Left forelimb (tissue), 1 donor: ENCODE results near the gene OPCML.

Experiments
- DNase-seq: peaks from one replicate; pipeline ENCODE4 v3.0.0-alpha.2; 2018; ENCODE audit warnings: low spot score

Gene OPCML

DNA sequence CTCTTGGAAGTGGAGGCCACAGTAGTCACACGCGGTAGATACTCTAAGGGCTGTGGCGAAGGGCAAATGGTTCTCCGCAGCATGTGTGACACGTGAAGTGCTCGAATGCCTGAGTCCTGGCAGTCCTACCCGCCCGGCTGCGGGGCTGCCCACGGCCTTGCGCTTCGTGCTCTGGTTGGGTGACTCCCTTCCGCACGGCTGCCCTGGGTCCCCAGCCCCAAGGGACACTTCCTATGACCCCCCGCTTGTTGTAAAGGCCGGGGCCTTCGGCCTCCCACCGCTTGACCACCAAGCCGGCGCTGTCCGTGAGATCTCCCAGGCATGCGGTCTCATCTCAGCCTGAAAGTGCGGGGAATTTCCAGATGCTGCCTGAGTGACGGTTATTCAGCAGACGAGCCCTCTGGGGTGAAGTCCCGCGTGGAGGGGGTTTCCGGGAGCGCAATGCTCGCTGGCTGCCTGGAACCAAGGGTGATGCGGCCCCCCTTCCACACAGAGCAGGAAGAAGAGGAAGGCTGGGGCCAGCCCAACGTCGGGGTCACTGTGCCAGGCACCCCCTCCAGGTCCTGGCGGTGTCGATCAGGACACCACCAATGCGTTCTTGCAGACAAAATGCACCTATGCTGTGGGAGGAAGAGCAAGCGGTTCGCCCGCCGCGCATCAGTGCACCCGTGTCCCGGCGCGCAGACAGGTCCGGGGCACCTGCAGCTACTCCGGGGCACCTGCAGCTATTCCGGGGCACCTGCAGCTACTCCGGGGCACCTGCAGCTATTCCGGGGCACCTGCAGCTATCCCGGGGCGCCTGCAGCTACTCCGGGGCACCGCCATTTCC lies 171.2 kb downstream of the OPCML start:
- no peak for DNase-seq

GRCh38 chr11:133355095-133355494 lies 177.2 kb downstream of the OPCML start:
- DNase-seq, result no peak

DNA sequence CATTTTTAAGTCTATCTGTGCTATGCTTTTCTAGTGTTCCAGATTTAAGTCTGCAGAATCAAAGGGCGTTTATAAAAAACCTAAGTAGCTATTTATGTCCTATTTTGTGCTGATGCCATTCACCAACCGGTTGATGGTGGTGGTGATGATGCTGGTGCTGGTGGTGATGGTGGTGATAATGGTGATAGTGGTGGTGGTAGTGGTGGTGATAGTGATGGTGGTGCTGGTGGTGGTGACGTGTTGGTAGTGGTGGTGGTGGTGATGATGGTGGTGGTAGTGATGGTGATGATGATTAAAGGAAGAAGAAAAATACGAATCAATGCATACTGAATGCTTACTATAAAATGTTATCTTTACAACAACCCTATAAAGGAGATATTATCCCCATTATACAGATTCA lies 178.2 kb downstream of the OPCML start:
- DNase-seq, result no peak

DNA sequence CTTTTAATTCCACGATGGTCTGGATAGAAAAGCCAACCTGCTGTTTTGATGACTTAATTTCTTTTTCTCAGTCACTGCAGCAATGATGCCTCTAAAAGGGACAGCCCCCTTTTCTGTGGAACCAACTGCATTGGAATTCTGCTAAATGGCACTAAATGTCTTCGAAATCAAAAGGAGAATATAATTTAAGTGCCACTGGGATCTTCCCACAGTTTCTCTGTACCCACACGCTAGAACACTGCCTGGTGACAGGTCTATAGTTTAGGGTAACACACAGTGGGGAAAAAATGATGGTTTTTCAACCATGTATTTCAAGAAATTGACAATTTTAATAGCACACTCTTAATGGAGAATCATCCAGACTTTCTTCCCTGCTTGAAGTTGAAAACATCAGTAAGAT lies 182.3 kb downstream of the OPCML start:
- DNase-seq, result no peak

GRCh38 chr11:133347988-133348387 lies 184.3 kb downstream of the OPCML start:
- DNase-seq, result no peak

GRCh38 chr11:133346137-133346536 lies 186.2 kb downstream of the OPCML start:
- no peak for DNase-seq

DNA sequence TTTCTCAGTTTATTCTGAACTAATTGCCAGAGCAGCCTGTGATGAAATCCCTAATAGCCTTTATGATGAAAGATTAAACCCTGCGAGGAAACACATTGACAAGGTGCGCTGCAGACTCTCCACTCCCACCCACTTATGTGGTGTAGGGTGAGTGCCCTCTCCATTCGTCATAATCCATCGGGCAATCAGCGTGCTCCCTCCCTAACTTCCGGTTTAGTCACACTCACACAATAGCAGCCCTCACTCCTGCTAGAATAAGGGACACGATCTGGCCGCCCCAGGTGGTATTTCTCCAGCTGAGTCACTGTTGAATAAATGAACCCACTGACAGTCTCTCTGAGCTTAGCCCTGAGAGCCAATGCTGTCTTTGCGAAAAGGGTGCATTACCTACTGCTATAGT lies 188.3 kb downstream of the OPCML start:
- no peak for DNase-seq

GRCh38 chr11:133339495-133340140 lies 192.7 kb downstream of the OPCML start:
- no peak for DNase-seq

DNA sequence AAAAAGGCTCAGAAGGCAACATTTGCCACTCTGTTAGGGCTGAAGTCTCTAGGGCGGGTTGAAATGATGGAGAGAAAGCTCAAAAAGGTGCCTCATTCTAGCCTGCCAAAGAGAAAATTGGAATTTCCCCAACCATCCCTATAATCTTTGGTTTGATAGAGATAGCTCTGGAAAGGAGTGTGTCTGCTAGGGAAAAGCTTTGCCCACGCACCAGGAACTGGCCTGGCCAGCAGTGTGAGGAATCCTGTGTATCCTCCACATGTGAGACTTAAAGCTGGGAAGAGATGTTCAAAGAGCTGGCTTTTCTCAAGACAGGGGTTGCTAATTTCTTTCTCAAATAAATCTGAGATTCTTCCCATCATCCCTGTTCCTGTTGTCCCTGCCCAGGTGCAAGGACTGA lies 193.7 kb downstream of the OPCML start:
- no peak for DNase-seq

DNA sequence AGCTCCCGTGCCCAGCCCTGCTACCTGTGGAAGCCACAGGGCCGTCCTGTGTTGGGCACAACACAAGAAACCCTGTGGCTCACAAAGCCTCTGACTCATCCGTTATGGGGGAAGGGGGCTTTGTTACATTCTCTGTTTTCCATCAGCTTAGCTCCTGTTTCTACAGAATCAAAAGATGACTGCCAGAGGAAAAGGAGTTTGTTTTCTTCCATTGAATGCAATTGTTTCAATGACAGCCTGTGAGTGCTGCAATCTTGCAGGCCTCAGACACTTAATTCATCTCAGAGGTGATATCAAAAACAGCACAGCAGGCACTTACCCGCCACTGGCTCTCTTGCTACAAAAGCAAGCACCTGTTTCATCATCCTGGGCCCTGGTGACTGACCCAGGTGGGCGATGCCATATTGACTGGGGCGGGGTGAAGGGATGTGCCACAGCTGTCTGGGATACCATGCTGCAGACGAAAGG lies 194.3 kb downstream of the OPCML start:
- no peak for DNase-seq

- no peak for DNase-seq
These were observed 195.1 kb downstream of the OPCML start for GRCh38 chr11:133337193-133337592.

DNA sequence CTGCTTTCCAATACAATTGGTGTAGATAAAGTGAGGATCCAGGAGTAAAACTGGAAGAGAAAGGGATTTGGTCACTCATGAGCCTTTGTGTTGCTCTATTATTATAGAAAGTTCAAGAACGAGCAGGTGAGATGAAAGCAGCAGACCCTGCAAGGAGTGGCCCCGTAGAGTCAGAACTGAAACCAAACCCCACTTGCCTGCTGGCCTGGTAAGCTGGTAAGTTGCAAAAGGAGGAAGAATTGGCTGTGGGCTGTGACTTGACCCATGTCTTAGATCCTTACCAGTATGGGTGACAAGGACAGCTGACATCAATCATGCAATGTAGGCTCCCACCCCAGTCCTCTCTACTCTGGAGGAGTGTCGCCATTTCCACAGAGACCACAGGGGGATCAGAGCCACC lies 201.3 kb downstream of the OPCML start:
- DNase-seq, result no peak

- no peak for DNase-seq
These were observed 205.5 kb downstream of the OPCML start for GRCh38 chr11:133326849-133327248.

GRCh38 chr11:133326332-133326731 lies 206.0 kb downstream of the OPCML start:
- DNase-seq, result no peak

- DNase-seq, result no peak
These were observed 206.6 kb downstream of the OPCML start for GRCh38 chr11:133325711-133326110.

- no peak for DNase-seq
These were observed 208.9 kb downstream of the OPCML start for GRCh38 chr11:133323354-133323753.

DNA sequence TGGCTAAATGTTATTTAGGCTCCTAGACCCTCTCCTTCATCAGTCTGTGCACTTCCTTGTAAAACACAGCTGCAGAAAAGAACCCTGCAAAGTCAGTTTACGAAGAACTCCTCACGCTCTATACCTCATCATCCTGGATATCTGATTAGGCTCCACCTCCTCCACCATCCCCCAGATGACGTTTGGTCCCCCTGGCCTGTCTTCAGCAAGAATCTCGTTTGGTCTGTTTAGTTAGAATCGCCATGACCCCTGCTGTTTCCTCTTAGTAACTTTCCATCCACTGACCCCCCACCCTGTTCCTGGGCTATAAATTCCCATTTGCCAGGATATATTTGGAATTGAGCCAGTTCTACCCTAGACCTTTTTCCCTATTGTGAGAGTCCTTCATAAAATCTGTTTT lies 214.1 kb downstream of the OPCML start:
- no peak for DNase-seq

DNA sequence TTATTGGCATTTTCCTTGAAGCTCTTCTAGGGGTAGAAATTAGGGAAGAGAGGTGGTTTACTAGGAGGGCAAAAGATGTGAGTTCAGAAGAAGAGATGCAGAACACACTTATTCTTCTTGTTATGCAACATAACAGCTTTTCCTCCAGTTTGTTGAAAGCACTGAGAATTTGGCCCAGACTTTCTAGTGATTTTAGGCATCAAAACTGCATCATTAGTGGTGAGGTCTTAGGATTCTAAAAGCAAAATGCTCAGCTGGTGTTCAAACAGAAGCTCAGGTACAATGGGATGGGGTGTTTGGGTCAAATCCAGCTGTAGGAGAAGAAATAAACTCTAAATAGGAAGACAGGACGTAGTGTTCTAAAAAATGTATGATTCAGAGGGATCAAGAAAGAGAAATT lies 221.1 kb downstream of the OPCML start:
- DNase-seq, result no peak

DNA sequence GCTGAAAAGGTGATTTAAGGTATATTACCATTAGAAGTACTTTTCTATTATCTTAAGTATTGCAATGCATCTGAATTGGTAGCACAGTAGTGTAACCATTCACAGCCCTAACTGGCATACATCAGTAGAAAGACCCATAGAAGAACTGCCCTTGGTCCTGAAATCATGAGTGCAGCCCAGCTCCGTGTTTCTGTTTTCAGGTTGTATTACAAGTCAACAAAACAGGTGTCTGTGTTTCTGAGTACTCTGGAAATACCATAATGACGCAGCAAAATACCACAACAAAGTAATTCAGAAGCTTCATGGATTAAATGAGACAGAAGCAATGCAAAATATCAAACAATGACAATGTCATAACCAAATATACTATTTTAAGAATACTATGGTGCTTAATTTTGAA lies 226.3 kb downstream of the OPCML start:
- DNase-seq, result no peak

GRCh38 chr11:133305208-133305956 lies 226.9 kb downstream of the OPCML start:
- DNase-seq, result no peak

DNA sequence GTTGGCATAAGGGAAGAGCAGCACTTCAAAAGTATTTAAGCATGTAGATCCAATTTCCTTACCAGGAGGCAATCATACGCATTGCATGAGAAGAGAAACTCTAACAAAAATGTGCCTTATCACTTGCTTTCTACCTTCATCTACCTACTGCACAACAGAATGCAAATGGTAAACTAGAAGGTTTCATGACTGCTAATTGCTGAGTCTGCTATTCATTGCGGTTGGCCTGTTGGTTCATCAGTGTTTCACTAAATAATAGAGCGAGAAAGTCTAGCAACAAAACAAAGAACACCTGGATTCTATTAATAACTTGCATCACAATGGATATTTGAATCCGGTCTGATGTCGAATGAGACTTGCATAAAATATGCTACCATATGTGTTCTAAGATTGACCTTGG lies 229.0 kb downstream of the OPCML start:
- no peak for DNase-seq

- no peak for DNase-seq
These were observed 230.2 kb downstream of the OPCML start for GRCh38 chr11:133302056-133302455.

GRCh38 chr11:133300666-133301065 lies 231.6 kb downstream of the OPCML start:
- no peak for DNase-seq
